NOMO-1 treated with DMSO at 0.1 percent for 48 hours (cell line): Measurements from ENCODE around the gene MAD2L1.

ENCODE experiments used
- DNase-seq: peaks from one replicate; lab custom pipeline; 2025; ENCODE audit not compliant: unreplicated experiment; lab: John Stamatoyannopoulos, UW

MAD2L1 gene

GRCh38 chr4:120059036-120059435 is 7.6 kb downstream of the MAD2L1 start:
- DNase-seq = no peak

DNA sequence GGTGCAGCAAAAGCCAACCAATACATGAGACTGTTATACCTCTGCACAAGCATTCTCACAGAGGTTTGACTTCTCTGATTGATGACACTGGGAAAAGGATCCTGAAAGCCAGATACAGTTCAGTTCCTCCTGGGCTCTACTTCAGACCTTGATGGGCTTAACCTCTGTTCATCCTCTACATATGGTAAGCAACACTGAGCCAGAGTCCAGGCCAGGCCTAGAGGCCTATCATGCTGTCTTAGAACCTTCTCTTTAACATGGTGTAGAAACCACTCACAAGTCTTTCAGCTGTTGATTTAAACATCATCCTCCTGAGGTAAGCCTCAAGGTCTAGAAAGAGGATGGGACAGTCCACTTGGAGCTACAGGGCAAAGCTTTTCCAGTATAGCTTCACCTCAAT is 9.2 kb downstream of the MAD2L1 start:
- no peak for DNase-seq

GRCh38 chr4:120056246-120056645 is 10.4 kb downstream of the MAD2L1 start:
- DNase-seq = peak; percentile 5

- no peak for DNase-seq
Observed at GRCh38 chr4:120055795-120056194, 10.9 kb downstream of the MAD2L1 start.

DNA sequence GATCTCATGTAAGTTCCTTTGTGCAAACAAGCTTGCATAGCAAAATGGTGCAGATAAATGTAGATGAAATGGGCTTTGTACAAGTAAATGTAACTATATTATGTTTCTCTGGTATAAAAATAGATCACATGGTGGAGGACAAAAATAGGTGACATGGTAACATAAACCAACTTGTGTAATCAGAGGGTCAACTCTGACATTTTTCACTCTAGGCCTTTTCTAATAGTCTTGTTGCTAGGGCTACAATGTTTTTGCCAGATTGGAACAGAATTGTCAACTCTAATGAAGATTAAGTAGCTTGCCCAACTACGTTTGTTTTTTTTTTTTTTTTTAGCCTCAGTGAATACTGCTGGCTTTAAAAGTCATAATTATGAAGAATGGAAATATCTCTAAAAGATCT is 11.5 kb downstream of the MAD2L1 start:
- DNase-seq = peak; percentile 11

GRCh38 chr4:120053911-120054310 is 12.7 kb downstream of the MAD2L1 start:
- DNase-seq = peak; percentile 52

GRCh38 chr4:120052856-120053255 is 13.8 kb downstream of the MAD2L1 start:
- no peak for DNase-seq

DNA sequence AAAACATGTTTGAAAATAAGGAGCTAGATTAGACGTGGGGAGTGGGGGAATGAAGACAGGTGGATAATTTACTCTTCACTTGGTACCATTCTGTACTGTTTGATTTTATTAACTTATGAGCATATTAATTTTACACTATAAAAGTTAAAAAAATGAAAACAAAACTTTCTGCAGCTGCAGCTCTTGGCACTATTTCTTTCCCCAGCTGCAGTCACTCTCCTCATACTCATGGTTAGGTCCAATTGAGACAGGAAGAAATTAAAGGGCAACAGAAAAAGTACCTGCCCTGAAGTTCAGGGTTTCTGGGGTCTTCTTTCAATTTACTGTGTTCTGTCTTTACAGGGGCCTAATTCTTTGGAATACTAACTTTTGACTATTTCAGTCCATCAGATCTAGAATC is 15.4 kb downstream of the MAD2L1 start:
- DNase-seq = no peak

DNA sequence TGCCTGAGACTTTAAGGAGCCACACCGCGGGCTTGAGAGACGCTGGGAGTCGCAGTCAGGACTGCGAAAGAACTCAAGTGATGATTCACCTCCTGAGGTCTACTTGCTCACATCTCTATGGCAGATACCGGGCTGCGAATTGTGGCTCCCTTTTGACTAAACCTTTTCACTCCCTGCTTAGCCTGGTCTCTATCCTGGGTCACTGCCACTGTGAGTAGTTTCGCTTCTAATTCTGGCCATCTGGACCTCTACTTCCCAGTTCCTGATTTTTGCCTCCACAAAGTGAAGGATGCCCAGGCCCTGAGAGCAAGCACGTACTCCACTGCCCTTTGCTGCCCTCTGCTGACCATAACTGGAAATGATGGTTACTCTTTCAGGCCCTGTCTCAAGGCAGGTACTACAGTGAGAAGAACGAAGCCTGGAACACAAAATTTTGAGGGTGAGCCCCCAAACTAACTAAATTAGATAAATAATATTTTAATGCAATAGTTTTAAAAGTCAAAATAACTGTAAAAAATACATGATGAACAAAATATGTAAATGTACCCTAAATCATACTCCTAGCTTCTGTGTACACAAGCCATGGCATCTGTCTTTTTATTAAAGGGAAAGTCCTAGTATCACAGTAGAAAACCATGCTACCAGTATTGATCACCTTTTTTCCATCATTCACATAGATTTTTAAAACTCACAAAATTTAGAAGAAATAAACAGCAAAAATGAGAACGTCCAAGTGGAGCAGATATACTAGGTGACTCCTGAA is 16.7 kb downstream of the MAD2L1 start:
- peak; percentile 67 for DNase-seq

DNA sequence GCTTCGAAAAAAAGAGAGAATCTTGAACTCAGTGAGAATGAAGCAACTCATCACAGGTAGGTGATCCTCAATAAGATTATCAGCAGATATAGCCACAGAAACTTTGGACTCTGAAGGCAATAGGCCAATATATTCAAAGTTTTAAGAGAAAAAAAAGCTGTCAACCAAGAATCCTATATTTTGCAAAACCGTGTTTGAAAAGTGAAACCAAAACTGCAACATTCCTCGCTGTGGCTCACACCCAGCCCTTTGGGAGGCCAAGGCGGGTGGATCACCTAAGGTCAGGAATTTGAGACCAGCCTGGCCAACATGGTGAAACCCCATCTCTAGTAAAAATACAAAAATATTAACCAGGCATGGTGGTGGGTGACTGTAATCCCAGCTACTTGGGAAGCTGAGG is 22.8 kb downstream of the MAD2L1 start:
- no peak for DNase-seq

GRCh38 chr4:120037411-120037810 is 29.2 kb downstream of the MAD2L1 start:
- DNase-seq = no peak

DNA sequence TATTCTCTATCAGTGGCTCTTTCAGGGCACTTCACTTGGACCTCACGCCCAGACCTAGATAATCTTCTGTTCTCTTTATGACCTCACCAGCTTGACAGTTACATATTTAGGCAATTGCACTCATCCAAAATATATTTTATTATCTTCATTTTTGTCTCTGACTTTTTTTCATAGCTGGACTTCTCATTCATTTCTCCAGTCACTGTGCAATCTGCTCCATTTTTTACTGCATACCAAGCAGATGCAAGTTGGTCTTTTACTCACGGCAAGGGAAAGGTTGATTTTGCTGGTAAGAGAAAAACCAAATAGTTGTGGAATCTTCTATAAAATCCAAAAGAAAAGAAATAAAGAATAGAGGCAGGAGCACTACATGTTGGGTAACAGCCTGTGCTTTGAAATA is 31.7 kb downstream of the MAD2L1 start:
- no peak for DNase-seq

DNA sequence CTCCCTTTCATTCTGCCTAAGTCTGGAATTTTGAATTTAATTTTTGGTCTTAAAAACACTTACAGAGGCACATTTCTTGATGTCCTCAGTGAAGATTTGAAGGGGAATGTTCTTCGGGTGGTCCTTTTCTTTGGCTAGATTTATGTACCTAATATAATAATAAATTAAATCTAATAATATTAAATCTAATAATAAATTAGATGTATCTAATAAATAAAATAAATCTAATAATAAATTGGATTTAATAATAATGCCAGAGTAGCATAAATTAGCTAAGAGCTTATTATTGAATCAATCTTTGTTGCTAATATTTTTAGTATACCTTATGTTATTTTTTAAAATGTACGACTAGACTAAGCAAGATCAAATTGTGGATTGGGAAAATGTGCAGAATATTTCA is 39.8 kb downstream of the MAD2L1 start:
- no peak for DNase-seq

DNA sequence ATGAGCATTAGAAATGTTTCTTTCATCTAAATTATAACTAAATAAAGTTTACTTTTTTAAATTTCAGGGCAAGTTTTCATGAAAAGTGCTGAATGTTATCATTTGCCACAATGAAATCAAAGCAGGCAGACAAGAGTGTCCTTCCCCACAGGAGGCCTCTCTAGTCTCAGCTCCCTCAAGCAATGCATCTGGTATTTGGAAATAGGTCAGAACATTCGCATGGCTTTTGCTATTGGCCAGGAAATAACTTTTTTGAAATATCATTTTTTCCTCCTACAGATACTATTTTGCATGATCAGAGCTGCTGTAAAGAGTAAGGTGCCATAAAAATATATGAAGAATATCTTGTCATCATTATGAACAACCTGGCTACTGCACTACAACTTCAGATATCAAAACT is 41.1 kb downstream of the MAD2L1 start:
- DNase-seq = no peak

- DNase-seq = no peak
Observed at GRCh38 chr4:120018786-120019185, 47.9 kb downstream of the MAD2L1 start.

DNA sequence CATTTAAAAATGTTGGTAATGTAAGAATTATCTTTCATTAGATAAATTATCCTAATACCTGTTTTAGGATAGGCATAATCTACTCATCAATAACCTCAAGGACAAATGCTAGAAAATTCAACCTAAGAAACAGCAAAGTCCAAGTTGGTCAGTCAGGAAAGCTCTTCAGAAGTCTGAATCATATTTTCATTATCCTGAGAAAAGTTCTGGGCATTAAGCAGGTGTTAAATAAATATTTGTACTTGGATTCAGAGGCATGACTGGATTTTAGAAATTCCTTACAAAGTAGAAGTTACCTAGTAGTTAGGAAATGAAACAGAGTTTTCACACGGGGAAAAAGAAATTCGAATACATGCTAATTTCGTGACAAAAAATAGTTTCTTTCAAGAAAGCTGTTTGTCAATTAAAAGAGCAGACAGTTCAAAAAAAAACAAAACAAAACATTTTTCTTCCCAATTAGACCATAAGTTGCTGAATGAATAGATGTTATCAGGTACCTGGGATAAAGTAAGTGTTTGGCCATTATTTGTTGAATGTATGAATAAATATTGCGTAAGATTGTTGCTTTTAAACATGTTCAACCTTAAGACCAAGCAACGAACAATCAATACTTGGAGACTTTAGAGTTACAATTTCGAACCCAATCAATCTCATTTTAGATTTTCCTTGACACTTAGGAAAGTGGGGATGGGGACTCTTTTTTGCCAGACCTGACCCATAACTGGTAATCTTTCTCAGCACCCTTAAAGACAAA is 48.5 kb downstream of the MAD2L1 start:
- DNase-seq = no peak

- DNase-seq = no peak
Observed at GRCh38 chr4:120011725-120012124, 54.9 kb downstream of the MAD2L1 start.

DNA sequence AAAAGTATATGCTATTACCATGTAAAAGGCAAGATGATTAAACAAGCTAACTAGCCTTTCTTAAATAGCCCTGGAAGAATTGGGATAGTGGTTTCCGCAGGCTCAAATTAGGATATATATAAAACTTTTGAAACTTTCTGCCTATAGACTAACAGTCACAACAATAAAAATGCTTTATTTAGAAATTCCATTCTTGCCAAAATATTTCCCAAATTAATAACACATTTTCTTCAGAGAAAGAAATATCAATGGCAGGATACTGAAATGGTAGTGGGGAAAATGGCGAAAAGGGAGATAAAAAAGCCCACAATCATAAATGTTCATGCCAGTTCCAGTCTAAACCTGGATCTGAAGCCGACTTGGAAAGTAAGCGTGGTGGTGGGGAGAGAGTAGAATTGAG is 56.0 kb downstream of the MAD2L1 start:
- no peak for DNase-seq

DNA sequence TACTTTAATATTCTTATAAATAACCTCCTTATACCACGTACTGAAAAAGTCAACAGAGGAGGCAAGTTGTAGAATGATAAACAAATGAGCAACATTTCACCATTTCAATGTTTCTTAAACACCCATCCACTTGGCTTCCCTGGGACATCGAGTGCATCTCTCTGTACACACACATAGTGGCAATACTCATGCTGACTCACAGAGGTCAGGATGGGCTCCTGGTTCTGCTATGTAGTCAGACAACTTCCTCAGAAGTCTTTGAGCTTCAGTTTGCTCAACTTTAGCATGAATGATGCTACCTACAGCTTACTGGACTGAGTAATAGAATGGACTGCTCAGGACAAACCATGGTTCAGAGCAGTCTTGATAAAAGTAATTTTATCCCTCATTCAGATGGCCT is 56.9 kb downstream of the MAD2L1 start:
- no peak for DNase-seq

DNA sequence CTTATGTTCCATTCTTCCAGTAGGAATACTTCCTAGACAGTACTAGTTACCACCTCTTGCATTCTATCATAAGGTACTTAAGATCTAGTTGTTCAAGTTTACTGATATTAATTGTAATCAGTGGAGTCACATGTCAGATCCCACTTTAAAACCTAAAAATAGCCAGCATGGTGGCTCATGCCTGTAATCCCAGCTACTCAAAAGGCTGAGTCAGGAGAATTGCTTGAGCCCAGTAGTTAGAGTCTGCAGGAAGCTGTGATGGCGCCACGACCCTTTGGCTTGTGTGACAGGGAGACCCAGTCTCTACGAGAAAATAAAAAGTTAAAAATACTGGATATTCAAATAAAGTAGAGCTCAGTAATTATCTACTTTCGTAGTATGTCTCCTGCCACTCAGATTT is 57.7 kb downstream of the MAD2L1 start:
- no peak for DNase-seq

DNA sequence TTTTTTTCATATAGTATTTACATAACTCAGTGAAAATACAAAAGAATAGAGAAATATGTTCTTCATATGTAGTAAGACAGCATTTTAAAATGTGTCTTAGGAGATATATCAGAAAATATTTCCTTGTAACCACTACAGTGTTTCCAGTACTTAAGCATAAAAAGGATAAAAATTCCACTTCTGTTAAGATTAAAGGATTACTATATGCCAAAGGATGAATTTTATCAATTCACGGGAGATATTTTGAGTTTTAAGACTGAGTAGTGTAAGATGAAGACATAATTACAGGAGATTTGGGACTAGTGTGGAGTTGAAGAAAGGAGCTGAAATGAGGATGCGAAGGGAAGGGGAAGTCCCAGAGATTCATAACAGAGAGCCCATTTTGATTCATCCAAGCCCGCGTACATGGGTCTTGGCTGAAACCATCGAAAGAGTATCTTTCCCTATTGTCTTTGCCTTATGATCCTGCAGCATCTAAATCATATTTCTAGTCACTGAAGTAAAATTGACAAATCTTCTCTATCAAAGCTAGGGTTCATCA is 58.7 kb downstream of the MAD2L1 start:
- no peak for DNase-seq

DNA sequence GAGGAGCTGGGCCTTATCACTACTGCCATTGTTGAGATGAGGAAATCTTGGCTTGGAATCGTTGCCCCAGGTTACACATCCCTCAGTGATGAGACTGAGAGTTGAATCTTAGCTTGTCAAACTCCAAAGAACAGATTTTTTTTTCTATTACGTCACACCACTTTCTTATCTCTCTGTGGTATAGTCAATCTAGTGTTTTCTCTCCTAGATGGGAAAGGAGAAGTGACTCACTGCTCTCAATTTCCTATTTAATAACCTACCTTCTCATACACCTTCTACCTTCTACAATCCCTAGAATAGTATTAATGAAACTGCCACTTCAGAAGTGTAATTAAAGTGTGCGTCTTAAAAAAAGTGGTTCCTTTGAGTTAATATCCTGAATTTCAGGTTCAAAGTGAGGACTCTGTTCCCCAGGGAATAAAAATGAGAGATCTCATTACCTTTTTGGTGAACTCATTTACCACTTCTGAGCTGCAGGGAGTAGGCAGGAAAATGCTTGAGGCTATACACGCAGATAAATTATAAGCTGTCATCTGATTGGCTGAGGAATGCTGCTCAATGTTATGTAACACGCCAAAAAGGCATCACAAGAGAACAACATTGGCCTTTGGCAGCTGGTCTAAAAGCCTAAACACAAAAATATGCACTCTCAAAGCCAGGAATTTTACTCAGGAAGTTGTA is 59.3 kb downstream of the MAD2L1 start:
- no peak for DNase-seq
